HEK293 (cell line): ENCODE results near the gene CDCA5.

Source experiments
- INSM2 ChIP-seq: fragments of 450-650 bp; formaldehyde crosslinking; IDR thresholded peaks from 2 replicates; pipeline ENCODE4 v1.5.1; 2016; ENCODE audit warnings: missing biosample characterization, missing genetic modification characterization
- KLF9 ChIP-seq: fragments of 450-650 bp; formaldehyde crosslinking; IDR thresholded peaks from 2 replicates; pipeline ENCODE4 v1.5.1; 2016; ENCODE audit warnings: missing biosample characterization, missing genetic modification characterization, low read depth
- PATZ1 ChIP-seq: fragments of 450-650 bp; formaldehyde crosslinking; IDR thresholded peaks from 2 replicates; pipeline ENCODE4 v1.5.1; 2016; ENCODE audit warnings: missing biosample characterization, missing genetic modification characterization
- YY2 ChIP-seq: fragments of 450-650 bp; formaldehyde crosslinking; IDR thresholded peaks from 2 replicates; pipeline ENCODE4 v1.5.1; 2016; ENCODE audit warnings: missing biosample characterization, missing genetic modification characterization
- ZFP37 ChIP-seq: fragments of 450-650 bp; formaldehyde crosslinking; IDR thresholded peaks from 2 replicates; pipeline ENCODE4 v1.5.1; 2016; ENCODE audit warnings: missing biosample characterization, missing genetic modification characterization
- ZNF10 ChIP-seq: fragments of 450-650 bp; formaldehyde crosslinking; IDR thresholded peaks from 2 replicates; pipeline ENCODE4 v1.5.1; 2017; ENCODE audit warnings: missing biosample characterization, missing genetic modification characterization
- ZNF175 ChIP-seq: fragments of 450-650 bp; formaldehyde crosslinking; IDR thresholded peaks from 2 replicates; pipeline ENCODE4 v1.5.1; 2016; ENCODE audit warnings: missing biosample characterization, missing genetic modification characterization
- ZNF202 ChIP-seq: fragments of 450-650 bp; formaldehyde crosslinking; IDR thresholded peaks from 2 replicates; pipeline ENCODE4 v1.5.1; 2016; ENCODE audit warnings: missing biosample characterization, missing genetic modification characterization, borderline replicate concordance
- ZNF221 ChIP-seq: fragments of 450-650 bp; formaldehyde crosslinking; IDR thresholded peaks from 2 replicates; pipeline ENCODE4 v1.5.1; 2017; ENCODE audit warnings: missing biosample characterization, missing genetic modification characterization, borderline replicate concordance
- ZNF274 ChIP-seq, 2 experiments: fragments of 200-500 bp in 1 of 2; fragments of 450-650 bp in 1 of 2; sonication (Bioruptor generic) in 1 of 2; formaldehyde crosslinking in 1 of 2; IDR thresholded peaks; 2 replicates each; pipeline versions ENCODE4 v1.5.1 to v1.6.1; 2014 to 2016; ENCODE audit warnings: borderline replicate concordance in 1 of 2, inconsistent platforms in 1 of 2, low read length in 1 of 2, missing biosample characterization in 1 of 2, missing genetic modification characterization in 1 of 2
- ZNF37A ChIP-seq: fragments of 450-650 bp; IDR thresholded peaks from 2 replicates; pipeline ENCODE4 v1.5.1; 2018; ENCODE audit warnings: missing biosample characterization, missing genetic modification characterization
- ZNF510 ChIP-seq: fragments of 450-650 bp; formaldehyde crosslinking; IDR thresholded peaks from 2 replicates; pipeline ENCODE4 v1.5.1; 2018; ENCODE audit warnings: mild to moderate bottlenecking, missing genetic modification characterization, missing biosample characterization; ENCODE audit not compliant: insufficient replicate concordance
- ZNF624 ChIP-seq: fragments of 450-650 bp; formaldehyde crosslinking; IDR thresholded peaks from 2 replicates; pipeline ENCODE4 v1.5.1; 2017; ENCODE audit warnings: missing biosample characterization, missing genetic modification characterization
- ZNF639 ChIP-seq: fragments of 450-650 bp; formaldehyde crosslinking; IDR thresholded peaks from 2 replicates; pipeline ENCODE4 v1.5.1; 2016; ENCODE audit warnings: missing biosample characterization, missing genetic modification characterization
- ZNF704 ChIP-seq: fragments of 450-650 bp; formaldehyde crosslinking; IDR thresholded peaks from 2 replicates; pipeline ENCODE4 v1.5.1; 2016; ENCODE audit warnings: missing biosample characterization, missing genetic modification characterization
- ZNF76 ChIP-seq: fragments of 450-650 bp; formaldehyde crosslinking; IDR thresholded peaks from 2 replicates; pipeline ENCODE4; 2016; ENCODE audit warnings: low read depth, missing biosample characterization, missing genetic modification characterization, borderline replicate concordance
- ZNF791 ChIP-seq: fragments of 450-650 bp; formaldehyde crosslinking; IDR thresholded peaks from 2 replicates; pipeline ENCODE4 v1.5.1; 2016; ENCODE audit warnings: missing biosample characterization, missing genetic modification characterization
- ZNF792 ChIP-seq: fragments of 450-650 bp; formaldehyde crosslinking; IDR thresholded peaks from 2 replicates; pipeline ENCODE4 v1.5.1; 2016; ENCODE audit warnings: missing biosample characterization, missing genetic modification characterization
- ZXDB ChIP-seq: fragments of 450-650 bp; formaldehyde crosslinking; IDR thresholded peaks from 2 replicates; pipeline ENCODE4 v1.5.1; 2016; ENCODE audit warnings: missing biosample characterization, missing genetic modification characterization
- TF ChIP-seq, protein P1 (sequence below): fragments of 450-650 bp; formaldehyde crosslinking; IDR thresholded peaks from 2 replicates; pipeline ENCODE4 v1.5.1; 2017; ENCODE audit warnings: missing biosample characterization, missing genetic modification characterization
- TF ChIP-seq, protein P2 (sequence below): fragments of 450-650 bp; formaldehyde crosslinking; IDR thresholded peaks from 2 replicates; pipeline ENCODE4 v1.5.1; 2016; ENCODE audit warnings: missing biosample characterization, missing genetic modification characterization
- TF ChIP-seq, protein P3 (sequence below): fragments of 450-650 bp; IDR thresholded peaks from 2 replicates; pipeline ENCODE4 v1.5.1; 2018; ENCODE audit warnings: missing biosample characterization, missing genetic modification characterization
- TF ChIP-seq, protein P4 (sequence below): fragments of 450-650 bp; formaldehyde crosslinking; IDR thresholded peaks from 2 replicates; pipeline ENCODE4 v1.5.1; 2016; ENCODE audit warnings: missing biosample characterization, missing genetic modification characterization

The CDCA5 gene

GRCh38 chr11:65121865-65122696, 38.2 kb upstream of the CDCA5 start, which contains the start of the genes FAU and MRPL49 (continued):
- TF ChIP-seq, protein P1, sequence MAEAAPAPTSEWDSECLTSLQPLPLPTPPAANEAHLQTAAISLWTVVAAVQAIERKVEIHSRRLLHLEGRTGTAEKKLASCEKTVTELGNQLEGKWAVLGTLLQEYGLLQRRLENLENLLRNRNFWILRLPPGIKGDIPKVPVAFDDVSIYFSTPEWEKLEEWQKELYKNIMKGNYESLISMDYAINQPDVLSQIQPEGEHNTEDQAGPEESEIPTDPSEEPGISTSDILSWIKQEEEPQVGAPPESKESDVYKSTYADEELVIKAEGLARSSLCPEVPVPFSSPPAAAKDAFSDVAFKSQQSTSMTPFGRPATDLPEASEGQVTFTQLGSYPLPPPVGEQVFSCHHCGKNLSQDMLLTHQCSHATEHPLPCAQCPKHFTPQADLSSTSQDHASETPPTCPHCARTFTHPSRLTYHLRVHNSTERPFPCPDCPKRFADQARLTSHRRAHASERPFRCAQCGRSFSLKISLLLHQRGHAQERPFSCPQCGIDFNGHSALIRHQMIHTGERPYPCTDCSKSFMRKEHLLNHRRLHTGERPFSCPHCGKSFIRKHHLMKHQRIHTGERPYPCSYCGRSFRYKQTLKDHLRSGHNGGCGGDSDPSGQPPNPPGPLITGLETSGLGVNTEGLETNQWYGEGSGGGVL (tag by site-specific recombination) = no peak
- TF ChIP-seq YY2 (tag by site-specific recombination) = peak; percentile 86
- TF ChIP-seq, protein P2, sequence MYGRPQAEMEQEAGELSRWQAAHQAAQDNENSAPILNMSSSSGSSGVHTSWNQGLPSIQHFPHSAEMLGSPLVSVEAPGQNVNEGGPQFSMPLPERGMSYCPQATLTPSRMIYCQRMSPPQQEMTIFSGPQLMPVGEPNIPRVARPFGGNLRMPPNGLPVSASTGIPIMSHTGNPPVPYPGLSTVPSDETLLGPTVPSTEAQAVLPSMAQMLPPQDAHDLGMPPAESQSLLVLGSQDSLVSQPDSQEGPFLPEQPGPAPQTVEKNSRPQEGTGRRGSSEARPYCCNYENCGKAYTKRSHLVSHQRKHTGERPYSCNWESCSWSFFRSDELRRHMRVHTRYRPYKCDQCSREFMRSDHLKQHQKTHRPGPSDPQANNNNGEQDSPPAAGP (tag by site-specific recombination) = 0 out of 2 replicates have a peak, but pooled peaks have one; percentile 31
- TF ChIP-seq ZNF10 (tag by site-specific recombination) = no peak
- peak; percentile 83 for TF ChIP-seq ZXDB (tag by site-specific recombination)
- no peak for TF ChIP-seq ZNF202
- TF ChIP-seq, protein P3, sequence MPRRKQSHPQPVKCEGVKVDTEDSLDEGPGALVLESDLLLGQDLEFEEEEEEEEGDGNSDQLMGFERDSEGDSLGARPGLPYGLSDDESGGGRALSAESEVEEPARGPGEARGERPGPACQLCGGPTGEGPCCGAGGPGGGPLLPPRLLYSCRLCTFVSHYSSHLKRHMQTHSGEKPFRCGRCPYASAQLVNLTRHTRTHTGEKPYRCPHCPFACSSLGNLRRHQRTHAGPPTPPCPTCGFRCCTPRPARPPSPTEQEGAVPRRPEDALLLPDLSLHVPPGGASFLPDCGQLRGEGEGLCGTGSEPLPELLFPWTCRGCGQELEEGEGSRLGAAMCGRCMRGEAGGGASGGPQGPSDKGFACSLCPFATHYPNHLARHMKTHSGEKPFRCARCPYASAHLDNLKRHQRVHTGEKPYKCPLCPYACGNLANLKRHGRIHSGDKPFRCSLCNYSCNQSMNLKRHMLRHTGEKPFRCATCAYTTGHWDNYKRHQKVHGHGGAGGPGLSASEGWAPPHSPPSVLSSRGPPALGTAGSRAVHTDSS = no peak
- no peak for TF ChIP-seq ZNF175 (tag by site-specific recombination)
- no peak for TF ChIP-seq ZNF704 (tag by site-specific recombination)
- TF ChIP-seq, protein P4, sequence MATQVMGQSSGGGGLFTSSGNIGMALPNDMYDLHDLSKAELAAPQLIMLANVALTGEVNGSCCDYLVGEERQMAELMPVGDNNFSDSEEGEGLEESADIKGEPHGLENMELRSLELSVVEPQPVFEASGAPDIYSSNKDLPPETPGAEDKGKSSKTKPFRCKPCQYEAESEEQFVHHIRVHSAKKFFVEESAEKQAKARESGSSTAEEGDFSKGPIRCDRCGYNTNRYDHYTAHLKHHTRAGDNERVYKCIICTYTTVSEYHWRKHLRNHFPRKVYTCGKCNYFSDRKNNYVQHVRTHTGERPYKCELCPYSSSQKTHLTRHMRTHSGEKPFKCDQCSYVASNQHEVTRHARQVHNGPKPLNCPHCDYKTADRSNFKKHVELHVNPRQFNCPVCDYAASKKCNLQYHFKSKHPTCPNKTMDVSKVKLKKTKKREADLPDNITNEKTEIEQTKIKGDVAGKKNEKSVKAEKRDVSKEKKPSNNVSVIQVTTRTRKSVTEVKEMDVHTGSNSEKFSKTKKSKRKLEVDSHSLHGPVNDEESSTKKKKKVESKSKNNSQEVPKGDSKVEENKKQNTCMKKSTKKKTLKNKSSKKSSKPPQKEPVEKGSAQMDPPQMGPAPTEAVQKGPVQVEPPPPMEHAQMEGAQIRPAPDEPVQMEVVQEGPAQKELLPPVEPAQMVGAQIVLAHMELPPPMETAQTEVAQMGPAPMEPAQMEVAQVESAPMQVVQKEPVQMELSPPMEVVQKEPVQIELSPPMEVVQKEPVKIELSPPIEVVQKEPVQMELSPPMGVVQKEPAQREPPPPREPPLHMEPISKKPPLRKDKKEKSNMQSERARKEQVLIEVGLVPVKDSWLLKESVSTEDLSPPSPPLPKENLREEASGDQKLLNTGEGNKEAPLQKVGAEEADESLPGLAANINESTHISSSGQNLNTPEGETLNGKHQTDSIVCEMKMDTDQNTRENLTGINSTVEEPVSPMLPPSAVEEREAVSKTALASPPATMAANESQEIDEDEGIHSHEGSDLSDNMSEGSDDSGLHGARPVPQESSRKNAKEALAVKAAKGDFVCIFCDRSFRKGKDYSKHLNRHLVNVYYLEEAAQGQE (tag by site-specific recombination) = no peak
- TF ChIP-seq ZNF792 = no peak
- TF ChIP-seq ZNF639 (tag by site-specific recombination) = 0 out of 2 replicates have a peak, but pooled peaks have one; percentile 41
- TF ChIP-seq KLF9 (tag by site-specific recombination) = peak; percentile 66
- no peak for TF ChIP-seq ZNF510 (tag by site-specific recombination)
- no peak for TF ChIP-seq PATZ1 (tag by site-specific recombination)
- TF ChIP-seq ZNF624 (tag by site-specific recombination) = no peak
- TF ChIP-seq ZNF274 (IDR thresholded peaks at IDR 0.05; ENCODE audit: low read length) = no peak
- no peak for TF ChIP-seq ZNF274 (tag by site-specific recombination; IDR thresholded peaks at IDR 0.05; ENCODE audit: borderline replicate concordance)
- no peak for TF ChIP-seq ZNF791 (tag by site-specific recombination)
- TF ChIP-seq ZNF221 (tag by site-specific recombination) = no peak
- TF ChIP-seq INSM2 = peak; percentile 19; the same call in 1 of the 2 replicates
- peak; percentile 29; the same call in 1 of the 2 replicates for TF ChIP-seq ZNF76 (tag by site-specific recombination)
- TF ChIP-seq ZNF37A (tag by site-specific recombination) = no peak
- no peak for TF ChIP-seq ZFP37 (tag by site-specific recombination)
